Left renal cortex interstitium (tissue), 4 donors: ENCODE measurements around the gene PCBP3. TPM values are rescaled to one million over a fixed set of nuclear protein-coding genes. Genes with fewer than 3 reads are reported as not detected.

Experiments used
- DNase-seq, 4 donors: peaks; one replicate each; pipeline ENCODE4 v3.0.0-alpha.2; 2013; ENCODE audit warnings: low read depth in 4 of 4, low spot score in 2 of 4, missing footprints in 1 of 4
- polyA plus RNA-seq, 4 donors: library from polyadenylated mRNA; unstranded; fragments of 120-200 nt; gene quantifications; one replicate each; pipeline ENCODE4 v1.2.1, GENCODE V29; 2013; ENCODE audit not compliant: insufficient read length in 4 of 4

PCBP3 gene
- polyA plus RNA-seq, 4 donors: 1.1 to 2.0 (median 1.6) TPM

- no peak for DNase-seq
Observed at GRCh38 chr21:45868086-45868485, 224.6 kb downstream of the PCBP3 start.

- DNase-seq: no peak
Observed at GRCh38 chr21:45868488-45868887, 225.0 kb downstream of the PCBP3 start.

GRCh38 chr21:45869121-45870007 lies 225.8 kb downstream of the PCBP3 start:
- no peak for DNase-seq

DNA sequence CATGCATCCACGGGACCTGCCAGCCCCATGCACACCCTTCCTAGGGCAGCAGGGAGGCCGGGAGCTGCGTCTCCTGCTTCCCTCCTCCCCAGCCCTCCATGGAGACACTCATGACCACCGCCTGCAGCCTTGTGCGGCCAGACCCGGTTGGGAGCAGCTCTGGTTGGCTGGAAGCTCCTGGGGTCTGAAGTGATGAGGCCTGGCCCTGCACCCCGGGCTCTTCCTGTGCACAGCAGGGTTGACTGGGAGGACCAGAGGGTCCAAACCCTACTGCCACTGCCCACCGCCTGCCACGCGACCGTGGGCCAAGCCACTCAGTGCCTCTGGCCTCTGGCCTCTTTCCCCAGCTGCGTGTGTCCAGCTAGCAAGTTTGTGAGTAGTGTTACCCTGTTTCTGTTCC lies 226.9 kb downstream of the PCBP3 start:
- DNase-seq: no peak

DNA sequence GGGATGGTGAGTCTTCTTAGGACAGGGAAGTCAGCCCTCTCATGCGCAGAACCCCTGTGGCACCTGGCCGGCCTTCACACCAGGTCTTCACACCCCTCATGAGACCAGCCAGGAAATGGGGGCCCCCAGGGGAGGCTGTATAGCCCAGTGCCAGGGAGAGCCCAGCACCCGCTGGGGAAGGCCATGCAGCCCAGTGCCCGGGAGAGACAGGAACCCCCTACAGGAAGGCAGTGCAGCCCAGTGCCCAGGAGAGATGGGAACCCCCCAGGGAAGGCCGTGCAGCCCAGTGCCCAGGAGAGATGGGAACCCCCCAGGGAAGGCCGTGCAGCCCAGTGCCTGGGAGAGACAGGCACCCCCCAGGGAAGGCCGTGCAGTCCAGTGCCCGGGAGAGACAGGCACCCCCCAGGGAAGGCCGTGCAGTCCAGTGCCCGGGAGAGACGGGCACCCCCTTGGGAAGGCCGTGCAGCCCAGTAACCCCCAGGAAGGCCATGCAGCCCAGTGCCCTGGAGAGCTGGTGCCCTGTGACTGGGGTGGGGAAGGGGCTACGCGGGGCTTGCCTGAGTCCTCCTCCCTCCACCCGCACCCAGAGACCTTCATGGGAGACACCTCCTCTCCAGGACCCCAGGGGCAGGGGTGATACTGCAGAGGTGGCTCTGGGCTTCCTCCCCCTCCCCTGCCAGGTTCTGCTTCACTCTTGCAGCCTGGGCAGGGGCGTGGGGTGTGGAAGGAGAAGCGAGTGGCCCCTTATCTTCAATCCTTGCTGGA lies 227.5 kb downstream of the PCBP3 start:
- DNase-seq: no peak

DNA sequence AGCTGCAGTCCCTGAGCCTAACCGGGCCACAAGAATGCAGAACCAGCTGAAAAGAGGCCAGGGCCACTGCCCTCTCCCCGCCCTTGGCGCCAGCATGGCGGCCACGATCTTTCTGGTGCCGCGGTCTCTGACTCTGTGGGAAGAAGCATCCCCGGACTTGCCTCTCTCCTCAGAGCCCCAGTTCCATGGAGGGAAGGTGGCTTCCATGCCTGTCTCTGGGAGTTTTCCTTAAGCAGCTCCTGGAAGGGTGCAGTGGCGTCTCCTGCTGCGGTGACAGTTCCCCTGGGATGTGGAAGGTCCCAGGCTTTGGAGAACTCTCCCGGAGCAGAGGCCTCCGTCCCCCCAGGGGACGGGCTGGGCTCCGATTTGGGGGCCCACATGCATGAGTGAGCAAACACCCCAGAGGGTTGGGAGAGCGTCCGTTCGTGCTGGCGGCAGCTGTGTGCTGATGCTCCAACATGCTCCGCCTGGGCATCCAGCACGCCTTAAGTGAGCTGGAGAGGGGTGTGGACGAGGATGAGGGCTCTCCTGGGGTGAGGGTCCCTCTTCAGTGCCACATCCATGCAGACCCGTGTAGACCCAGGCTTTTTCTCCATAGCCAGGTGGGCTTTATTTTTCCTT lies 228.2 kb downstream of the PCBP3 start:
- DNase-seq: no peak

DNA sequence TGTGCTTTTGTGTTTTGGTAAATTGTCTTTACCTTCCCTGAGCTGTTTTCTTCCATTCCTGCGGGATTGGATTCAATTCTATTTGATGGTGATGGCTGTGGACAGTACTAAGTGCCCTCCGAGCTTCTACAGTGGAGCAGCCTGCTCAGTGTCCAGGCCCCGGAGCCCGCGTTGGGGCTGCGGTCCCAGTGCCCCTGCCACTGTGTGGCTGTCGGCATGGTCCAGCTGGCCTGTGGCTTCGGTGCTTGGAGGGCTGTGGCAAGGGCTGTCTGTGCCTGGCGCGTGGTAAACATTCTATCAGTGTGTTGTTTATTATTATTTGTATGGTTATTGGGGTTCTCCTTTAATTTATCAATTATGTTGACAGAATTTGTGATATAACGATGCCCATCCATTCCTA lies 228.9 kb downstream of the PCBP3 start:
- DNase-seq: no peak

- DNase-seq: no peak
Observed at GRCh38 chr21:45872902-45873301, 229.4 kb downstream of the PCBP3 start.

GRCh38 chr21:45873418-45873817 lies 229.9 kb downstream of the PCBP3 start:
- no peak for DNase-seq

DNA sequence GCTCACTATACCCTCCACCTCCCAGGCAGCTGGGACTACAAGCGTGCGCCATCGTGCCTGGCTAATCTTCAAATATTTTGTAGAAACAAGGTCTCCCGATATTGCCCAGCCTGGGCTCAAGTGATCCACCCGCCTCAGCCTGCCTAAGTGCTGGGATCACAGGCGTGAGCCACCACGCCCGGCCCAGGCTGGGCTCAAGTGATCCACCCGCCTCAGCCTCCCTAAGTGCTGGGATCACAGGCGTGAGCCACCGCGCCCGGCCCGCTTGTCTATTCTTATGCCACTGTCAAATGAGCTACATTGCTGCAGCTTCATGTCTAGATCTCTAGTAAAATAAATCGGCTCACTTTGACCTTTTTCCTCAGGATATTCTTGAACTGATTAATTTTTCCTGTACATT lies 230.3 kb downstream of the PCBP3 start:
- DNase-seq: no peak

DNA sequence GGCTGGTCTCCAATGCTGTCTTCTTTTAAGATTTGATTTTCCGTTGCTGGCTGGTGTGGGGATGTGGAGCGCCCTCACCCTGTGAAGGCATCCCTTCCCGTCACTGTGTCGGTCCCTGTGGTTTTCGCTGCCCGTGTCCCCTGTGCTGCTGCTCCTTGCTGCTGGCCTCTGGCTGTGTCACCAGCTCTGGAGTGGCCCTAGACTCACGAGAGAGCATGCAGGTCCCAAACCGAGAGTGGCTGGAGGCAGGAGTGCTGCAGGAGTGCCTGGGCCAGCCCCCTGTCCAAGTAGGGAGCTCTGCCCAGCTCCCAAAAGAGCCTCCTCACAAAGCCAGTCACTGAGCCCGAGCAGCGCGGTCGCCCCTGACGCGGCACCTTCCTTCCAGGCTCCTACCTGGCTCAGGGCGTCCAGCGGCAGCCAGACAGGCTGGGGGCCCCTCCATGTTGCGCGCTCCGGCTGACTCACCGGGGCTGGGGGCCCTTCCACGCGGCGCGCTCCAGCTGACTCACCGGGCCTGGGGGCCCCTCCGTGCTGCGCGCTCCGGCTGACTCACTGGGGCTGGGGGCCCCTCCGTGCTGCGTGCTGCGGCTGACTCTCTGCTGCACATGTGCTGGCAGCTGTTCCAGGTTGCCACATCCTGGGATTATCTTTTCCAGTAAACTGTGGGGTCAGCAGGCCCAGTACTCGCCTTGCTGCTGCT lies 231.3 kb downstream of the PCBP3 start:
- no peak for DNase-seq

DNA sequence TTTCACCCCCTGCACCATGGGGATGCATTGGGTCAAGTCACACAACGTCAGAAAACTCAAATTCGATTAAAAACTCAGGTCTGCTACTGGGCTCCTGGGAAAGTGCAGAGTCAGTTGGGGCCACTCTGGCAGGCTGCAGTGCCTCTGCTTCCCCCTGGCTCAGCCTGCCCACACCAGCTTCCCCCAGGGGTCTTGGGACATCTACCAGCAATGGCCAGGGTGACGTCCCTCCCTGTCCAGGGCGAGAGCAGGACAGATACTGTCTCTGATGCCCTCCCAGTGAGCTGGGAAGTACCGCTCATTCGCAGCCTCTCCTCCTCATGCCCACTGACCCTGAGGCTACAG lies 231.9 kb downstream of the PCBP3 start:
- no peak for DNase-seq

DNA sequence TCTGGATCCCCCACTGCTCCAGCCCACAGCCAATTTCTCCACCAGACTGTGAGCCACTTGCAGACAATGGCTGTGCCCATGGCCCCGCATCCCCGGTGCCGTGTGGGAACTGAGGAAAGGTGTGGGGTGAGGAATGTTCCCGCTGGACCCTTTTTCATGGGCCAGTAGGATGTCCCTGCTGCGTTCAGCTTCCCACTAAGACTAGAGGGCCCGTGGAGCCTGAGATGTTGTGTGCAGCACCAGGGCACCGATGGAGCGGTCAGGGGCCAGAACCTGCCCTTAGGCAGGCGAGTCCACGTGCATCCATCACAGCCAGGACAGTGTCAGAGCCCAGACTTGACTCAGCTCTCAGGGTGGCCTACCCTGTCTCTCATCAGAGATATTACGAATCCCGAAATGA lies 232.4 kb downstream of the PCBP3 start:
- no peak for DNase-seq

DNA sequence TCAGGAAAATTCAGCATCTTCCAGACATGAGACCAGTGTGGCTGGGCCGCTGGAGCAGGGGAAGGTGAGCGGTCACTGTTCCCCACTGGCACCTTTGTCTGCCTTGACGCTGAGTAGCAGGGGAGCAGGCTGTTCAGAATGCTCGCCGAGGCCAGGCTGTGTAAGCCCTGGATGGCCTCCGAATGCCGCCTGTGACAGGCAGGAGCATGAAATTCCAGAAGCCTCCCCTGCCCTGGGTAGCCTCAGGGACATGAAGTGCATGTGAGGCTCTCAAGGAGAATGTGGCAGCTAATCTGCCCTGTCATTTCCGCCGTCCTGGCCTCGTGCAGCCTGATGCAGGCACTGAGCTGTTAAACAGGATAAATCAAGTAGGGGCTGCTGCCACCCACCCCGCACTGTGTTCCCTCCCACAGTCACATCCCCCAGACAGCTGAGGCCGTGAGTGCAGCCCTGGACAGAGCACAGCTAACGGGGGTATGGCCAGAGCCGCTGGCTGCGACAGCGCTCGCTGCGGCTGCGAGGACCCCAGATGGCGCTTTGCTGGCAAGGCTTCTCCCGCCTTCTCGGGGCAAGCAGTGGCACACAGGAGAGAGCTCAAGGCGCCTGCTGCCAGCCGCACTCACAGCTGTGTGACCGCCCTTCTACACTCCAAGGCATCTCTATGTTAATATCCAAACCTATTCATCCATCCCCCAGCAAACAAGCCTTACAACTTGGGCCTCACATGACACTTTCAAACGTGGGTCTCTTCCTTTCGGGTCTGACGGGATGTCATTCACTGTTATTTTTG lies 233.1 kb downstream of the PCBP3 start:
- peak; percentile 65 to 81 (median 76) for DNase-seq

- no peak for DNase-seq
Observed at GRCh38 chr21:45877171-45877438, 233.6 kb downstream of the PCBP3 start.

DNA sequence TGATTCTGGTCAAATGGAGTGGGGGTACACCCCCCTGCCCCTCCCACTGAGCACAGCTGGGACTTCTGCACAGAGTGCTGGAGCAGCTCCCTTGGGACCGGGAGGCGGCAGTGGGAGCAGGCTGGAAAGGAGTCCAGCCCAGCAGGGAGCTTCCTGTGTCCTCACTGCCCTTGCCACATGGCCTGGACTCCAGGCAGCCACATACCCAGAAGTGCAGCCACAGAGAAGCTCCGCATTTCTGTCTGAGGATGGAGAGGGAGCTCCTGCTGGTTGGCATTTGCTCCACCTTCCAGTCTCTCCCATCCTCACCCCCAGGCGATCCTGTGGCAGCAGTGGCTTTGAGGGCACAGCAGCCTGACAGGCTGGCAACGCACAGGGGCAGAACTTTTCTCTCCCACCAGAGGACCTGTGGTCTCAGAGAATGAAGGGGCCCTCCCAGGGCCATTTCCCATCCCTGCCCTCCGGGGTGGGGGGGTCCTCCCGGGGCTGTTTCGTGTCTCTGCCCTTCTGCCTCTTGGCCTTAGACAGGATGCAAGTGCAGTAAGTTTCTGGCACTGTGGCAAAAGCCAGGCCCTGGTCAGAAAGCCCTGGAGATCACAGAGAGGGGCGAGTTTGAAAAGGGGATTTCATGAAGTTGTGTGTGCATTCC lies 234.4 kb downstream of the PCBP3 start:
- no peak for DNase-seq

DNA sequence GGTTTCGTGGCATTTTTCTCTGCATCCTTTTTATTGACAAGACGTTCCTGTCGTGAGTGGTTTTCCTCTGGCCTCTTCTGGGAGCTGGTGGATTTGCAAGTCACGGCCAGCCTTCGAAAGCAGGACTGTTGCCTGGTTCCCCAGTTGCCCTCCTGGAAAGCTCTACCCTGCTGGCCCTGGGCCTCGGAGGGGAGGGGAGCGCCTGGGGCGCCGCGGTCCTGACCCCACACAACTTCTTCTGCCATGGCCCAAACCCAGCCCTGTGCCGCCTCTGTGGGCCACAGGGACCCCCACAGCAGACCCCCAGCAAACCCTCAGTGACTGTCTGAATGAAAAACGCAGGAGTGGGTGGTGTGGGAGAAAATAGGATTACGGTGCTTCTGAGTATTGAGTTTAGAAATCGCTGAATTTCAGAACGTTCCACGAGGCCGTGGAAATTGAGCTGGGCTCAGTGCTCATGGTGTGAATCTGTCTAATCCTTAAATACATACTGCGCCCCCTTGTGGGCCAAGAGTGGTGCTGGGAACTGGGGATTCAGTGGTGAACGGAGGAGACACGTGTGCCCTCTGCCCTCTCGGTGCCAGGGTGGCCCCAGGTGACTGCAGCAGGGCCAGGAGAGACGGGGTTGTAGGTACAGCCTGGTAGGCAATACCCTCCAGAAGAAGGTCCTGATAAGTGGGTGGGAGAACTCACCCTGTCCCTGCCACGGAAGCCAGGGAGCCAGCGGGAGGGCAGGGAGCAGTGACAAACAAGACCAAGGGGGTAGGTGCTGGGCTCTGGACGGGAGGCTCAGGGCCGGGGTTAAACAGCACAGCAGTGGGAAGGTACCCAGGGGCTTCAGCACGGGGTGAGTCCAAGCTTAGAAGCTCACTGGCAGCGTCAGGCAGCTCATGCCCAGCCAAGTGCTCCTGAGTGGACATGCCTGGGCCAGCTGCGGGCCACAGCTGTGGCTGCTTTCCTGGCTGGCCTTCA lies 236.9 kb downstream of the PCBP3 start:
- peak in 1 of 4 donors; percentile 57 for DNase-seq

DNA sequence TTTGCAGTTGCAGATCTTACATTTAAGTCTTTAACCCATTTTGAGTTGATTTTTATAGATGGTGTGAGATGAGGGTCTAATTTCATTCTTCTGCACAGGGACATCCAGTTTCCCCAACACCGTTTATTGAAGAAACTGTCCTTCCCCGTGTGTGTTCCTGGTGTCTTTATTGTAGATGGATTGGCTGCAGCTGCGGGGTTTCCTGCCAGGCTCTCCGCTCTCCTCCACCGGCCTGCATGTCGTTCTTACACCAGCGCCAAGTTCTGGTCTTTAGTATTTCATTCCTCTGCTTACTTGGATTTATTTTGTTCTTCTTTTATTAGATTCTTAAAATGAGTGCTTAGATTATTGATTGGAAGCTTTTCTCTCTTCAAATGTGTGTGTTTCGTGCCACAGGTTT lies 239.1 kb downstream of the PCBP3 start:
- DNase-seq: no peak

GRCh38 chr21:45883090-45883489 lies 239.6 kb downstream of the PCBP3 start:
- no peak for DNase-seq
